ENCODE data around the gene TSPAN10.

Gene TSPAN10

DNA sequence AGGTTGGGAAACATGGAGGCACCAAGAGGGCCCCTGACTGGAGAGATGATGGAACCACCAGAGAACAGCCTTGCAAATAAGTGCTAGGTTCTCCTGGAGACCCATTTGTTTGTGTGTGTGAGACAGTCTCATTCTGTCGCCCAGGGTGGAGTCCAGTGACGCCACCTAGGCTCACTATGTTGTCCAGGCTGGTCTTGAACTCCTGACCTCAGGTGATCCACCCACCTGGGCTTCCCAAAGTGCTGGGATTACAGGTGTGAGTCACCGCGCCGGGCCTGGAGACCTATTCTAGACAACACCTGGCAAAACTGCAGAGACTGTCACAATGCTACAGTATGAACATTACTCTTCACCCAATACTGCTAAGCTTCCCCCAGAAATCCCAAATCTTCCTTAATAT, 1.6 kb upstream of the TSPAN10 start:
- H3K4me1 ChIP-seq (ENCODE audit: control insufficient read depth, insufficient read depth, low read length, poor library complexity, severe bottlenecking), result peaks cover 10% of the 10 kb centered on the region
- 93 to 95% methylated on average over 5 of the region's 5 CpGs for WGBS, 2 experiments (ENCODE audit: insufficient coverage in 2 of 2)
- peaks cover 36% of the 10 kb centered on the region for H3K36me3 ChIP-seq (ENCODE audit: control insufficient read depth, insufficient read depth, low read length)
- H3K27ac ChIP-seq (ENCODE audit: low read depth, low read length, severe bottlenecking), result no peak overlapping the region
- peak overlapping the region; percentile 73 for H3K4me3 ChIP-seq (ENCODE audit: extremely low read depth, insufficient read depth, low read length, poor library complexity, severe bottlenecking)
- H3K9me3 ChIP-seq (ENCODE audit: control insufficient read depth, low read length), result no peaks in the 10 kb centered on the region

DNA sequence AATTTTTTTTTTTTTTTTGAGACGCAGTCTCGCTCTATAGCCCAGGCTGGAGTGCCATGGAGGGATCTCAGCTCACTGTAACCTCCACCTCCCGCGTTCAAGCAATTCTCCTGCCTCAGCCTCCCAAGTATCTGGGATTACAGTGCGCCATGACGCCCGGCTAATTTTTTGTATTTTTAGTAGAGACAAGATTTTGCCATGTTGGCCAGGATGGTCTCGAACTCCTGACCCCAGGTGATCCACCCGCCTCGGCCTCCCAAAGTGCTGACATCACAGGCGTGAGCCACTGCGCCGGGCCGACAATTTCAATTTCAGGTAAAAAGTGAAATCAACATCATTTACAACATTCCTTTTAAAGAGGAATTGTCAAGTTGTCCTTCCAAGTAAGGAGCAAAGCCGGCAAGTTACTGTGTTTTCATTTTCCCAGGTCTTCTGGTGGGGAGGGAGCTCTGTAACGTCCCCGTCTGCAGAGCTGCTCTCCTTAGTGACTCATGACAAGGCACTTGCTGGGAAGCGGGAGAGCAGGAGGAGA, 957 bp upstream of the TSPAN10 start:
- peak overlapping the region; percentile 94 for H3K27ac ChIP-seq (ENCODE audit: low read depth, low read length, severe bottlenecking)

DNA sequence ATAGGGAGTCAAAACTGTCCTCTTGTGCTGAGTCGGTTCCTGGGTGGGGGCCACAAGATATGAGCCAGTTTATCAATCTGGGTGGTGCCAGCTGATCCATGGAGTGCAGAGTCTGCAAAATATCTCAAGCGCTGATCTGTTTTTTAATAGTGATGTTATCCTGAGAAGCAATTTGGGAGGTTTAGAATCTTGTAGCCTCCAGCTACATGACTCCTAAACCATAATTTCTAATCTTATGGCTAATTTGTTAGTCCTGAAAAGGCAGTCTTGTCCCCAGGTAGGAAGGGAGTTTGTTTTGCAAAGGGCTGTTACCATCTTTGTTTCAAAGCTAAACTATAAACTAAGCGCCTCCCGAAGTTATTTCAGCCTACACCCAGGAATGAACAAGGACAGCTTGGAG, 1.7 kb downstream of the TSPAN10 start:
- Histone ChIP-seq H3K4me1 (ENCODE audit: control insufficient read depth, insufficient read depth, low read length, poor library complexity, severe bottlenecking) (peaks cover 22% of the 10 kb centered on the region), H3K36me3 (ENCODE audit: control insufficient read depth, insufficient read depth, low read length) (peaks cover 16% of the 10 kb centered on the region), H3K4me3 (ENCODE audit: extremely low read depth, insufficient read depth, low read length, poor library complexity, severe bottlenecking) (no peak overlapping the region), H3K27ac (ENCODE audit: low read depth, low read length, severe bottlenecking) (no peak overlapping the region), H3K9me3 (ENCODE audit: control insufficient read depth, low read length) (no peaks in the 10 kb centered on the region)
- 69 to 100% methylated on average over 1 of the region's 4 CpGs for WGBS, 2 experiments (ENCODE audit: insufficient coverage in 2 of 2)

More for the DNA sequence above, 957 bp upstream of the TSPAN10 start:
- H3K36me3 ChIP-seq (ENCODE audit: control insufficient read depth, insufficient read depth, low read length), result peaks cover 33% of the 10 kb centered on the region
- H3K4me1 ChIP-seq (ENCODE audit: control insufficient read depth, insufficient read depth, low read length, poor library complexity, severe bottlenecking), result peaks cover 10% of the 10 kb centered on the region
- 20 to 39% methylated on average over 8 to 13 of the region's 18 CpGs for WGBS, 2 experiments (ENCODE audit: insufficient coverage in 2 of 2)
- H3K9me3 ChIP-seq (ENCODE audit: control insufficient read depth, low read length), result no peaks in the 10 kb centered on the region
- H3K4me3 ChIP-seq (ENCODE audit: extremely low read depth, insufficient read depth, low read length, poor library complexity, severe bottlenecking), result peak overlapping the region; percentile 73

DNA sequence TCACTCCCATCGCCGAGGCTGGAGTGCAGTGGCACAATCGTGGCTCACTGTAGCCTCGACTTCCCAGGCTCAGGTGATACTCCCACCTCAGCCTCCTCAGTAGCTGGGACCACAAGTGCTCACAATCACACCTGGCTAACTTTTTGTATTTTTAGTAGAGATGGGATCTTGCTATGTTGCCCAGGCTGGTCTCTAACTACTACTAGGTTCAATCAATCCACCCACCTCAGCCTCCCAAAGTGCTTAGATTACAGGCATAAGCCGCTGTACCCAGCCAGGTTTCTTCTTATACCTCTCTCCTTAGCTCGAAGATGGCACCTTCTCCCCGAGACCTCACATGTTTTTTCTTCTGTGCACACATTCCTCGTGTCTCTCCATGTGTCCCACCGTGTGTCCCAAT, 3.0 kb downstream of the TSPAN10 start:
- H3K9me3 ChIP-seq (ENCODE audit: control insufficient read depth, low read length), result no peaks in the 10 kb centered on the region
- 97 to 100% methylated on average over 2 to 6 of the region's 9 CpGs for WGBS, 2 experiments (ENCODE audit: insufficient coverage in 2 of 2)
- no peak overlapping the region for H3K27ac ChIP-seq (ENCODE audit: low read depth, low read length, severe bottlenecking)
- H3K4me1 ChIP-seq (ENCODE audit: control insufficient read depth, insufficient read depth, low read length, poor library complexity, severe bottlenecking), result peaks cover 20% of the 10 kb centered on the region
- peaks cover 6% of the 10 kb centered on the region for H3K36me3 ChIP-seq (ENCODE audit: control insufficient read depth, insufficient read depth, low read length)
- no peak overlapping the region for H3K4me3 ChIP-seq (ENCODE audit: extremely low read depth, insufficient read depth, low read length, poor library complexity, severe bottlenecking)

DNA sequence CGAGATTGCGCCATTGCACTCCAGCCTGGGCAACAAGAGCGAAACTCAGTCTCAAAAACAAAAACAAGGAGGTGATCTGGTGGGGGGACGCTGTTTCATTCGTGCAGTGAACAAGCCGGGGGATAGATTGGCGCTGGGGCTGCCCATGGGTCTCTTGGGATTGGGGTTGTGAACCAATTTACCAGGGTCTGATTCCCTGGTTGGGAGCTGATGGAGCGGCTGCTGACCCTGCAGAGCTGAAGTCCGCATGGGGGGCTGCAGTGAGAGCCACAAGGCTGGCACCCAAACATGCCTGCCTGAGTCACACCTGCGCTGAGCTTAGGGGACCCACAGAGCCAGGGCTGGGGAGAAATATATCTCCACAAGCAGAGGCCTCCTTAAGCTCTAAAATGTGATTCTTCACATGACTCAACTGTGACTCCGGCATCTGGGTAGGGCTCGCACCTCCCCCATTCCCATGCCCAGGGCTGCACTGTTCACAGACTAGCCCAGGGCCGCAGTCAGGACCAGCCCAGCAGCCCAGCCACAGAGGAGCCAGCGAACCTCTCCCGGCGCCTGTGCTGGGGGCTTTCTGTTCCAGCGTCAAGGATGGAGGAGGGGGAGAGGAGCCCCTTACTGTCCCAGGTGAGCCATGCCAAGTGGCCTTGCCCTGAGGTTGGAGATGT, 5.0 kb downstream of the TSPAN10 start:
- 89 to 91% methylated on average over 11 of the region's 17 CpGs for WGBS, 2 experiments (ENCODE audit: insufficient coverage in 2 of 2)
- Histone ChIP-seq H3K27ac (ENCODE audit: low read depth, low read length, severe bottlenecking) (peak overlapping the region; percentile 53), H3K9me3 (ENCODE audit: control insufficient read depth, low read length) (no peaks in the 10 kb centered on the region), H3K4me3 (ENCODE audit: extremely low read depth, insufficient read depth, low read length, poor library complexity, severe bottlenecking) (no peak overlapping the region), H3K4me1 (ENCODE audit: control insufficient read depth, insufficient read depth, low read length, poor library complexity, severe bottlenecking) (peaks cover 14% of the 10 kb centered on the region), H3K36me3 (ENCODE audit: control insufficient read depth, insufficient read depth, low read length) (no peaks in the 10 kb centered on the region)

DNA sequence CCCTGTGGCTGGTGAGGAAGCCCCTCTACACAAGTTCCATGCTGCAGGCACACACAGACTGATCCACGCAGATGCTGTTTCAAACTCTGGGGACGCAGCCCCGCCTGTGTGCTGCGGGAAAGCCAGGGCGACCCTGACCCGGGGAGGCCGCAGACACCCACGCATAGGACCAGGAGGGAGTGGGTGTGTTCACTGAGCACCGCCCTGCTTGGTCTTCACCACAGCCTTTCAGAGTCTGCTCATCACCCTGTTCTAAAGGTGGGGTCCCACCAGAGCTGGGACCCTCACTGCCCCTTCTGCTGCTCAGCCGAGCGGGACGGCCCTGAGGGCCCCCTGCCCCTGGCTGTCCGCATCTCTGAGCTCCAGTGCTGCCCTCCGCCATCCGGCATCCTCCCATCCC, 7.5 kb downstream of the TSPAN10 start:
- Histone ChIP-seq H3K4me3 (ENCODE audit: extremely low read depth, insufficient read depth, low read length, poor library complexity, severe bottlenecking) (no peak overlapping the region), H3K36me3 (ENCODE audit: control insufficient read depth, insufficient read depth, low read length) (no peaks in the 10 kb centered on the region), H3K4me1 (ENCODE audit: control insufficient read depth, insufficient read depth, low read length, poor library complexity, severe bottlenecking) (peaks cover 11% of the 10 kb centered on the region), H3K9me3 (ENCODE audit: control insufficient read depth, low read length) (no peaks in the 10 kb centered on the region), H3K27ac (ENCODE audit: low read depth, low read length, severe bottlenecking) (no peak overlapping the region)
- WGBS, 2 experiments (ENCODE audit: insufficient coverage in 2 of 2), result 95 to 99% methylated on average over 14 of the region's 15 CpGs

DNA sequence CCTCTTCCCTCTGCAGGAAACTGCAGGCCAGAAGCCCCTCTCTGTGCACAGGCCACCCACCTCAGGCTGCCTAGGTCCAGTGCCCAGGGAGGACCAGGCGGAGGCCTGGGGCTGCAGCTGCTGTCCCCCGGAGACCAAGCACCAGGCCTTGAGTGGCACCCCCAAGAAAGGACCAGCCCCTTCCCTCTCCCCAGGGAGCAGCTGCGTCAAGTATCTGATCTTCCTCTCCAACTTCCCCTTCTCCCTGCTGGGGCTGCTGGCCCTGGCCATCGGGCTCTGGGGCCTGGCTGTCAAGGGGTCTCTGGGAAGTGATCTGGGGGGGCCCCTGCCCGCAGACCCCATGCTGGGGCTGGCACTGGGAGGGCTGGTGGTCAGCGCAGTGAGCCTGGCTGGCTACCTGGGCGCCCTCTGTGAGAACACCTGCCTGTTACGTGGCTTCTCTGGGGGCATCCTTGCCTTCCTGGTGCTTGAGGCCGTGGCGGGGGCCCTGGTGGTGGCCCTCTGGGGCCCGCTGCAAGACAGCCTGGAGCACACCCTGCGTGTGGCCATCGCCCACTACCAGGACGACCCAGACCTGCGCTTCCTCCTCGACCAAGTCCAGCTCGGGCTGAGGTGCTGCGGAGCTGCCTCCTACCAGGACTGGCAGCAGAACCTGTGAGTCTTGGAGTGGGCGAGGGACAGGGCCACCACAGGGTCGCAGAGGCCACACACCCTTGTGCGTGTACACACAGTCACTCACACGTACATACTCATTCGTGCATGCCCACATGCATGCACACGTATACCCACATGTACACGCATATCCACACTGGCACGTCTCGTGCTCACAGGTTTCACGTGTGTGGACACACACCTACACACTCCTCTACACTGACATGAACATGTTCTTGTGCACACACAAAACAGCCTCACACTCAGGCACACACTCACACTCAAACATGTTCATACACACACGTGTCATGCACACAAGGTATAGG, 8.3 kb downstream of the TSPAN10 start:
- Histone ChIP-seq H3K36me3 (ENCODE audit: control insufficient read depth, insufficient read depth, low read length) (no peaks in the 10 kb centered on the region), H3K4me3 (ENCODE audit: extremely low read depth, insufficient read depth, low read length, poor library complexity, severe bottlenecking) (no peak overlapping the region), H3K9me3 (ENCODE audit: control insufficient read depth, low read length) (no peaks in the 10 kb centered on the region), H3K4me1 (ENCODE audit: control insufficient read depth, insufficient read depth, low read length, poor library complexity, severe bottlenecking) (peaks cover 11% of the 10 kb centered on the region), H3K27ac (ENCODE audit: low read depth, low read length, severe bottlenecking) (no peak overlapping the region)
- 91 to 97% methylated on average over 21 to 26 of the region's 29 CpGs for WGBS, 2 experiments (ENCODE audit: insufficient coverage in 2 of 2)

DNA sequence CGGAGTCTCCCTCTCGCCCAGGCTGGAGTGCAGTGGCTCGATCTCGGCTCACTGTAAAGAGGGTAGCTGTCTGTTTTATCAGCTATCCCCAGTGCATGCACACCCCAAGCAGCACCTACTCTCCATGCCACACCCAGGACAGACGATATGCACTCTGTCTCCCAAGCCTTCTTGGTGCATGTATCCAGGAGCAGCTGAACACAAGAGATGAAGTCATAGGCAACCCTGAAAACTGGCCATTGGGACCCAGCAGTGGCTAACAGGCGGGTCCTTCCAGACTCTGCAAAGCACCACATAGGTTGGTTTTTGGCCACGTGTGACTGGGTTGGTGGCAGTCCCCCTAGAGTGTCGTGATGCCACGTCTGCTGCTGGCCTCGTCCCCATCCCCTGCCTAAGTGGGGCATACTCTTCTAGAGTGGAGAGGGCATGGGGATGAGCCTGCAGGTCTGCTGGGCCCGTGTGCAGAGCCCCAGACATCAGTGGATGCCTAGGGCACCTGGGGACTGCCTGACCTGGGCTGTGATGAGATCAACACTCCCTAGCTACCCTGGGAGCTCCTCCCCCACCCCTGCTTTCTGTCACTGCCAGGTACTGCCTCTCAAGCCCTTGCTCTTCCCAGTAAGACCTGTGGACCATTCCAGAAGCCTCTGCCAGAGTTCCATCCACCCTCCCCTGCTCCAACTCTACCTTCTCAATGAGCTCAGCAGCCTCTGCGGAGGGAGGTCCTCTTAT, 10.0 kb downstream of the TSPAN10 start:
- Histone ChIP-seq H3K4me1 (ENCODE audit: control insufficient read depth, insufficient read depth, low read length, poor library complexity, severe bottlenecking) (peaks cover 8% of the 10 kb centered on the region), H3K27ac (ENCODE audit: low read depth, low read length, severe bottlenecking) (no peak overlapping the region), H3K9me3 (ENCODE audit: control insufficient read depth, low read length) (no peaks in the 10 kb centered on the region), H3K4me3 (ENCODE audit: extremely low read depth, insufficient read depth, low read length, poor library complexity, severe bottlenecking) (no peak overlapping the region), H3K36me3 (ENCODE audit: control insufficient read depth, insufficient read depth, low read length) (no peaks in the 10 kb centered on the region)
- WGBS, 2 experiments (ENCODE audit: insufficient coverage in 2 of 2), result 84 to 86% methylated on average over 4 to 7 of the region's 12 CpGs

DNA sequence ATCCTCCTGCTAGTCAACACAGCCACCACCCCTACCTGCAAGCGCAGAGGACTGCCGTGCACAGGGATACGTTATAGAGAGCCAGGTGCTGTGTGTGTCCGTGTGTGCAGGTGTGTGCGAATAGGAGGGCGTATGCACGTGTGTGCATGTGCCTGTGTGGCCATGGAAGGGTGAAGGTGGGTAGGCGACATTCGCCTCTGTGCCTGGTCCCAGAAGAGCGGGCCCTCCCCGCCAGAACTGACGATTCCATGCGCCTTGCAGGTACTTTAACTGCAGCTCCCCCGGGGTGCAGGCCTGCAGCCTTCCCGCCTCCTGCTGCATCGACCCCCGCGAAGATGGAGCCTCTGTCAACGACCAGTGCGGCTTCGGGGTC, 10.6 kb downstream of the TSPAN10 start:
- no peak overlapping the region for H3K27ac ChIP-seq (ENCODE audit: low read depth, low read length, severe bottlenecking)
- no peaks in the 10 kb centered on the region for H3K9me3 ChIP-seq (ENCODE audit: control insufficient read depth, low read length)
- H3K4me1 ChIP-seq (ENCODE audit: control insufficient read depth, insufficient read depth, low read length, poor library complexity, severe bottlenecking), result peaks cover 2% of the 10 kb centered on the region
- 37 to 38% methylated on average over 15 to 18 of the region's 21 CpGs for WGBS, 2 experiments (ENCODE audit: insufficient coverage in 2 of 2)
- no peaks in the 10 kb centered on the region for H3K36me3 ChIP-seq (ENCODE audit: control insufficient read depth, insufficient read depth, low read length)
- no peak overlapping the region for H3K4me3 ChIP-seq (ENCODE audit: extremely low read depth, insufficient read depth, low read length, poor library complexity, severe bottlenecking)

DNA sequence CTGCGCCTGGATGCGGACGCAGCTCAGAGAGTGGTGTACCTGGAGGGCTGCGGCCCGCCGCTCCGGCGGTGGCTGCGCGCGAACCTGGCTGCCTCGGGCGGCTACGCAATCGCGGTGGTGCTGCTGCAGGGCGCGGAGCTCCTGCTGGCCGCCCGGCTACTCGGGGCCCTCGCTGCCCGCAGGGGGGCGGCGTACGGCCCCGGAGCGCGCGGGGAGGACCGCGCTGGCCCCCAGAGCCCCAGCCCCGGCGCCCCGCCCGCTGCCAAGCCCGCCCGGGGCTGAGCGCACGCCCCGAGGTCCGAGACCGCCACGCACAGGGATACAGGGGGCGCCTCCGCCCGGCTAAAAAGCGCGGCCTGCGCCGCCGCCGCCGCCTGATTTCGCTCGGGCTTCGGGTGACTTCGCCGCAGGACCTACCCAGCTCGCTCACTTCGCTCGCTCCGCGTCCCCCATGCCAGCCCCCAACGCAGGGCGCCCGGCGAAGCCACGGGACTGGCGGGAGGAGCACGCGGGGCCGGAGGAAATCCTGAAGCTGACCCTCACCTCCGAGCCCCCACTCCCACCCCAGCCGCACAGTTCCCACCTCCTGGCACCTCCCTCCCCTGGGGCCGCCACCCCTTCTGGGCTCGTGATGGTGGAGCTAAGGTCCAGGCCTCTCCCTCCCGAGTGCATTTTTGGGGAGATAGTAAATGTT, 11.2 kb downstream of the TSPAN10 start:
- Histone ChIP-seq H3K4me3 (ENCODE audit: extremely low read depth, insufficient read depth, low read length, poor library complexity, severe bottlenecking) (peak overlapping the region; percentile 5), H3K27ac (ENCODE audit: low read depth, low read length, severe bottlenecking) (no peak overlapping the region), H3K9me3 (ENCODE audit: control insufficient read depth, low read length) (no peaks in the 10 kb centered on the region), H3K4me1 (ENCODE audit: control insufficient read depth, insufficient read depth, low read length, poor library complexity, severe bottlenecking) (no peaks in the 10 kb centered on the region), H3K36me3 (ENCODE audit: control insufficient read depth, insufficient read depth, low read length) (no peaks in the 10 kb centered on the region)
- WGBS, 2 experiments (ENCODE audit: insufficient coverage in 2 of 2), result 4 to 9% methylated on average over 40 to 57 of the region's 78 CpGs
